CD4-positive, alpha-beta T cell treated with Interleukin-12 subunit alpha and Interleukin-12 subunit beta, for 1 hour (primary cell): ENCODE measurements around the gene CERS1.

ENCODE experiments used
- DNase-seq: peaks from one replicate; pipeline ENCODE4 v3.0.0-alpha.2; 2020

The CERS1 gene

GRCh38 chr19:18832306-18833140 is 63.4 kb downstream of the CERS1 start:
- no peak for DNase-seq

DNA sequence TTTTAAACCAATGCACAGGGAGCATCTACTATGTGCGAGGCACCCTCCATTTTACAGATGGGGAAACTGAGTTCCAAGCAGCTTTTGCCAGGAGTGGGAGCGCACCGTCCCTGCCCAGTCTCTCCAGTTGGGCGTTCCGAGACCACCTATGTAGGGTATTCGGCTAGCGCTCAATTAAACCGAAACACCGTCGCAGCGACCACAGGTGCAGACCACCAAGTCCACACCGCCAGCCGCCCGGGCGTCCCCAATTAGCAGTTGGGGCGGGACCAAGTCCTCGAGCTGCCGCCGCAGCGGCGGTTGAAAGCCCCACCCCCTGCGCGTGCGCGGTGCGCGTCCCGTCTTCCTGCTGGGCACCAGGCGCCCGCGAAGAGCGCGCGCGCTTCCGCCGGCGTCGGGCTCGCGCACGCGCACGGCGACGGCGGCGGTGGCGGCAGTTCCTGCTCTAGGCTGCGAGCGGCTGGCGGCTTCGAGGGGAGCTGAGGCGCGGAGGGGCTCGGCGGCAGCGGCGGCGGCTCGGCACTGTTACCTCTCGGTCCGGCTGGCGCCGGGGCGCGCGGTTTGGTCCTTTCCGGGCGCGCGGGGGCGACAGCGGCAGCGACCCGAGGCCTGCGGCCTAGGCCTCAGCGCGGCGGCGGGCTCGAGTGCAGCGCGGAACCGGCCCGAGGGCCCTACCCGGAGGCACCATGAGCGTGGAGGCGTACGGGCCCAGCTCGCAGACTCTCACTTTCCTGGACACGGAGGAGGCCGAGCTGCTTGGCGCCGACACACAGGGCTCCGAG is 64.2 kb downstream of the CERS1 start, which contains the start of gene UPF1:
Gene UPF1 (plus strand): TSS at position 436 of the 782 bp plus-strand sequence. CDS start 251 bp downstream, at position 687.
- peak; percentile 97 for DNase-seq

GRCh38 chr19:18830488-18830887 is 65.5 kb downstream of the CERS1 start:
- no peak for DNase-seq

GRCh38 chr19:18828786-18829185 is 67.2 kb downstream of the CERS1 start:
- no peak for DNase-seq
